Natural killer cell (primary cell): ENCODE results near the gene FRMD6. TPM values are rescaled to one million over a fixed set of nuclear protein-coding genes. Genes with fewer than 3 reads are reported as not detected.

Experiments
- ATAC-seq, 3 donors: fragments of 150-1000 bp in 2 of 3; fragments of 200-7000 bp in 1 of 3; cut with Tn5 transposase; 1 replicate in 1 of 3; 2 replicates in 2 of 3; pipeline ENCODE4 v1.10.0; 2021; ENCODE audit warnings: mild to moderate bottlenecking in 2 of 3, moderate library complexity in 2 of 3
- DNase-seq, 2 donors: peaks; one replicate each; pipeline versions ENCODE4 v3.0.0 to v3.0.0-alpha.2; 2013 to 2021; ENCODE audit warnings: mixed read lengths in 1 of 2
- H3K27ac ChIP-seq: one replicate; pipeline ENCODE4 v1.5.1; 2013; ENCODE audit warnings: mild to moderate bottlenecking, low read length
- H3K27me3 ChIP-seq: one replicate; pipeline ENCODE4 v1.6.1; 2013; ENCODE audit warnings: low read length; ENCODE audit not compliant: control insufficient read depth, insufficient read depth
- H3K36me3 ChIP-seq: one replicate; pipeline ENCODE4 v1.6.1; 2013; ENCODE audit warnings: low read length; ENCODE audit not compliant: control insufficient read depth, insufficient read depth
- H3K4me1 ChIP-seq: one replicate; pipeline ENCODE4 v1.6.1; 2013; ENCODE audit warnings: low read length; ENCODE audit not compliant: control insufficient read depth, insufficient read depth
- H3K4me3 ChIP-seq: one replicate; pipeline ENCODE4 v1.5.1; 2013; ENCODE audit warnings: low read length
- H3K9me3 ChIP-seq: one replicate; pipeline ENCODE4 v1.6.1; 2013; ENCODE audit warnings: low read length; ENCODE audit not compliant: control insufficient read depth, insufficient read depth
- H3K27ac Mint-ChIP-seq, 2 donors: one replicate each; pipeline ENCODE4 v1.8.0; 2022; ENCODE audit warnings: mild to moderate bottlenecking in 2 of 2, mixed read lengths in 2 of 2, moderate library complexity in 1 of 2
- H3K27me3 Mint-ChIP-seq, 2 donors: one replicate each; pipeline ENCODE4 v1.8.0; 2022; ENCODE audit warnings: low read depth in 2 of 2, mixed read lengths in 2 of 2
- H3K36me3 Mint-ChIP-seq: one replicate; pipeline ENCODE4 v1.8.0; 2022; ENCODE audit warnings: mixed read lengths
- H3K4me1 Mint-ChIP-seq, 2 donors: one replicate each; pipeline ENCODE4 v1.8.0; 2022; ENCODE audit warnings: mixed read lengths in 2 of 2
- H3K4me3 Mint-ChIP-seq: one replicate; pipeline ENCODE4 v1.8.0; 2022; ENCODE audit warnings: mild to moderate bottlenecking, moderate library complexity, mixed read lengths
- H3K9me3 Mint-ChIP-seq, 2 donors: one replicate each; pipeline ENCODE4 v1.8.0; 2022; ENCODE audit warnings: mixed read lengths in 2 of 2
- whole genome bisulfite sequencing: methylation state at CpG from one replicate; pipeline ENCODE4 v1.1.7; 2013; ENCODE audit warnings: missing lambda C conversion rate; ENCODE audit not compliant: insufficient coverage; 5-methylcytosine and 5-hydroxymethylcytosine counted together
- intact Hi-C: fragments of 100-400 bp; cut with micrococcal nuclease; formaldehyde crosslinking; loops from one replicate; pipeline ENCODE4 v1.14.2; 2022
- total RNA-seq, 4 donors: library from RNA; stranded (reverse); fragments of 120-200 nt in 1 of 4; gene quantifications; one replicate each; pipeline versions ENCODE4 v1.2.3 to v1.2.4, GENCODE V29; 2013 to 2022
- TF ChIP-seq, protein P1 (sequence below): fragments of 200-600 bp; IDR thresholded peaks from one replicate; pipeline ENCODE4 v1.8.0; 2022; ENCODE audit warnings: antibody characterized with exemption

FRMD6 gene
- total RNA-seq, 3 donors from 2014 or later (not counting 1 experiment from before 2014, with no cell fraction given) = 1.5 to 3.8 (median 2.3) TPM

GRCh38 chr14:51620056-51620455 lies 31.7 kb upstream of the FRMD6 start:
- no peaks in the 10 kb centered on the region for H3K4me1 ChIP-seq
- WGBS = 98% methylated on average over 2 of the region's 2 CpGs

DNA sequence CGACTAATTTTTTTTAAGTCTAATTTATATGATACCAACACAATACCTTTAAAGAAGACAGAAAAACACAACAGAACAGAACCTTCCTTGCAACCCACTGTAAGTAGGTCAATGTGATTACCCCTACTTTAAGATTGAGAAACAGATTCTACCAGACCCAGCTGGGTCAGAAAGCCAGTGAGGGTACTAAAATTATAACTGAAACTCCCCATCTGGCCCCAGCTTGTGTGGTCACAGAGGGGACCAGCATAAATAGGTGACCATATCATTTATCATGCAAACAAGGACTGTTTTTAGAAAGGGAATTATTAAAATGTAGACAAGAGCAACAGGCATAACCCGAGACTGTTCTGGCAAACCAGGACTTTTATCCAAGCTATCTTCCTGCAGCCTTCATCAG lies 30.1 kb upstream of the FRMD6 start:
- Histone ChIP-seq H3K27me3 (no peaks in the 10 kb centered on the region), H3K4me1 (no peaks in the 10 kb centered on the region), H3K4me3 (no peak overlapping the region), H3K27ac (no peak overlapping the region), H3K9me3 (no peaks in the 10 kb centered on the region), H3K36me3 (no peaks in the 10 kb centered on the region)
- peaks cover 8 to 27% of the 10 kb centered on the region in 2 donors for H3K27me3 Mint-ChIP-seq
- H3K27ac Mint-ChIP-seq = no peak overlapping the region
- no peak for ATAC-seq
- TF ChIP-seq, protein P1, sequence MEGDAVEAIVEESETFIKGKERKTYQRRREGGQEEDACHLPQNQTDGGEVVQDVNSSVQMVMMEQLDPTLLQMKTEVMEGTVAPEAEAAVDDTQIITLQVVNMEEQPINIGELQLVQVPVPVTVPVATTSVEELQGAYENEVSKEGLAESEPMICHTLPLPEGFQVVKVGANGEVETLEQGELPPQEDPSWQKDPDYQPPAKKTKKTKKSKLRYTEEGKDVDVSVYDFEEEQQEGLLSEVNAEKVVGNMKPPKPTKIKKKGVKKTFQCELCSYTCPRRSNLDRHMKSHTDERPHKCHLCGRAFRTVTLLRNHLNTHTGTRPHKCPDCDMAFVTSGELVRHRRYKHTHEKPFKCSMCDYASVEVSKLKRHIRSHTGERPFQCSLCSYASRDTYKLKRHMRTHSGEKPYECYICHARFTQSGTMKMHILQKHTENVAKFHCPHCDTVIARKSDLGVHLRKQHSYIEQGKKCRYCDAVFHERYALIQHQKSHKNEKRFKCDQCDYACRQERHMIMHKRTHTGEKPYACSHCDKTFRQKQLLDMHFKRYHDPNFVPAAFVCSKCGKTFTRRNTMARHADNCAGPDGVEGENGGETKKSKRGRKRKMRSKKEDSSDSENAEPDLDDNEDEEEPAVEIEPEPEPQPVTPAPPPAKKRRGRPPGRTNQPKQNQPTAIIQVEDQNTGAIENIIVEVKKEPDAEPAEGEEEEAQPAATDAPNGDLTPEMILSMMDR = no peak
- no peaks in the 10 kb centered on the region for H3K9me3 Mint-ChIP-seq
- no peak for DNase-seq
- H3K4me1 Mint-ChIP-seq = peaks cover 0 to under 1% of the 10 kb centered on the region in 2 donors
- intact Hi-C loops = no loop called here
- no peaks in the 10 kb centered on the region for H3K36me3 Mint-ChIP-seq
- H3K4me3 Mint-ChIP-seq = no peak overlapping the region
- WGBS = 83% methylated on average over 2 of the region's 2 CpGs

More at GRCh38 chr14:51620056-51620455, 31.7 kb upstream of the FRMD6 start:
- no peak overlapping the region for H3K4me3 ChIP-seq
- no peak for ATAC-seq
- DNase-seq = no peak
- H3K27ac ChIP-seq = no peak overlapping the region
- no peaks in the 10 kb centered on the region for H3K27me3 ChIP-seq
- no peaks in the 10 kb centered on the region for H3K9me3 ChIP-seq
- TF ChIP-seq, protein P1 = no peak
- H3K4me3 Mint-ChIP-seq = no peak overlapping the region
- H3K27ac Mint-ChIP-seq = no peak overlapping the region
- intact Hi-C loops = no loop called here
- H3K36me3 Mint-ChIP-seq = no peaks in the 10 kb centered on the region
- peaks cover 17 to 42% of the 10 kb centered on the region in 2 donors for H3K27me3 Mint-ChIP-seq
- H3K9me3 Mint-ChIP-seq = no peaks in the 10 kb centered on the region
- no peaks in the 10 kb centered on the region for H3K36me3 ChIP-seq
- no peaks in the 10 kb centered on the region for H3K4me1 Mint-ChIP-seq

DNA sequence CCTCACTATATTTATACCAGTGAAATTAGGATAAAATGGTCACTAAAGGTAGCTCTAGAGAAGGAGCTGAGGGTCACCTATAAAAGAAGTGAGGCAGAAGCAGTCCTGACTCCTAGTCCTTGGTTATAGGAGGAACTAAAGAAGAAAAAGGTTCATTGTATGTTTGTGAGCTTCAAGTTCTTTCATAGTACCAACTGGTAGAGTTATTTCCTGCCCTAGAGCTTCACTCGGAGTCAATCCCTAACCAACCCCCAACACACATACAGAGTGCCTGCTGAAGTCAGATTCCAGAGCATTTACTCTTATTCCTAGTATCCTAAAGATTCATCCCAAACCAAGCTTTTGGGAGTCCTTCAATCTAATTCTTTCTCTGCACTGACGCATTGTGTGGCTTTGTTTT lies 29.3 kb upstream of the FRMD6 start:
- intact Hi-C loops = no loop called here
- Histone ChIP-seq H3K4me1 (no peaks in the 10 kb centered on the region), H3K4me3 (no peak overlapping the region), H3K36me3 (no peaks in the 10 kb centered on the region), H3K27ac (no peak overlapping the region), H3K9me3 (no peaks in the 10 kb centered on the region), H3K27me3 (no peaks in the 10 kb centered on the region)
- no peaks in the 10 kb centered on the region for H3K36me3 Mint-ChIP-seq
- TF ChIP-seq, protein P1 = no peak
- no peak overlapping the region for H3K27ac Mint-ChIP-seq
- H3K27me3 Mint-ChIP-seq = peaks cover 5 to 21% of the 10 kb centered on the region in 2 donors
- peaks cover 0 to 8% of the 10 kb centered on the region in 2 donors for H3K4me1 Mint-ChIP-seq
- H3K4me3 Mint-ChIP-seq = no peak overlapping the region
- no peak for DNase-seq
- H3K9me3 Mint-ChIP-seq = no peaks in the 10 kb centered on the region
- WGBS = 79% methylated on average over 2 of the region's 2 CpGs
- no peak for ATAC-seq

GRCh38 chr14:51624955-51625569 lies 26.6 kb upstream of the FRMD6 start:
- H3K9me3 Mint-ChIP-seq = no peaks in the 10 kb centered on the region
- Histone ChIP-seq H3K4me3 (no peak overlapping the region), H3K27me3 (no peaks in the 10 kb centered on the region), H3K36me3 (no peaks in the 10 kb centered on the region), H3K4me1 (no peaks in the 10 kb centered on the region), H3K9me3 (no peaks in the 10 kb centered on the region), H3K27ac (no peak overlapping the region)
- intact Hi-C loops = no loop called here
- peaks cover 0 to 11% of the 10 kb centered on the region in 2 donors for H3K4me1 Mint-ChIP-seq
- TF ChIP-seq, protein P1 = no peak
- ATAC-seq (no peak), DNase-seq (no peak)
- no peak overlapping the region for H3K4me3 Mint-ChIP-seq
- H3K27ac Mint-ChIP-seq = no peak overlapping the region
- no peaks in the 10 kb centered on the region for H3K36me3 Mint-ChIP-seq
- 100% methylated on average over 1 of the region's 1 CpG for WGBS
- H3K27me3 Mint-ChIP-seq = peaks cover 0 to 15% of the 10 kb centered on the region in 2 donors
